NCI-H2196 (cell line): ENCODE data around the gene ATP2A2.
"Not testable (repeated sequence)": the region's sequence is repeated elsewhere in the genome, so short reads cannot be mapped to it uniquely, and the experiment has no call there.

Source experiments
- DNase-seq: peaks from one replicate; lab custom pipeline; 2025; ENCODE audit not compliant: unreplicated experiment; lab: John Stamatoyannopoulos, UW

ATP2A2 gene

DNA sequence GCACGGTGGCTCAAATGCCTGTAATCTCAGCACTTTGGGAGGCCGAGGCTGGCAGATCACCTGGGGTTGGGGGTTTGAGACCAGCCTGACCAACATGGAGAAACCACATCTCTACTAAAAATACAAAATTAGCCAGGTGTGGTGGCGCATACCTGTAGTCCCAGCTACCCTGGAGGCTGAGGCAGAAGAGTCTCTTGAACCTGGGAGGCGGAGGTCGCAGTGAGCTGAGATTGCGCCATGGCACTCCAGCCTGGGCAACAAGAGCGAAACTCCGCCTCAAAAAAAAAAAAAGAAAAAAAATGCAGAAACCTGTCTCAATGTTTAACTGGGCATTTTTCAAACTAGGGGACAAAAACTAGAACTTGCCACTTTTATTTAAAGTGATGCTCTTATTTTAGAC lies 59.2 kb downstream of the ATP2A2 start:
- DNase-seq: not testable (repeated sequence)

DNA sequence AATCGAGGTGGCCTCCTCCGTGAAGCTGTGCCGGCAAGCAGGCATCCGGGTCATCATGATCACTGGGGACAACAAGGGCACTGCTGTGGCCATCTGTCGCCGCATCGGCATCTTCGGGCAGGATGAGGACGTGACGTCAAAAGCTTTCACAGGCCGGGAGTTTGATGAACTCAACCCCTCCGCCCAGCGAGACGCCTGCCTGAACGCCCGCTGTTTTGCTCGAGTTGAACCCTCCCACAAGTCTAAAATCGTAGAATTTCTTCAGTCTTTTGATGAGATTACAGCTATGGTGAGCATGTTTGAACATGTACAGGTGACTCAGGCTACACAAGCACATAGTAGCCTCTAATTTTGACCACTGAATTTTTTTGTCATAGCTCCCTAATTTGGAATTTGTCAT lies 59.7 kb downstream of the ATP2A2 start:
- DNase-seq: no peak

DNA sequence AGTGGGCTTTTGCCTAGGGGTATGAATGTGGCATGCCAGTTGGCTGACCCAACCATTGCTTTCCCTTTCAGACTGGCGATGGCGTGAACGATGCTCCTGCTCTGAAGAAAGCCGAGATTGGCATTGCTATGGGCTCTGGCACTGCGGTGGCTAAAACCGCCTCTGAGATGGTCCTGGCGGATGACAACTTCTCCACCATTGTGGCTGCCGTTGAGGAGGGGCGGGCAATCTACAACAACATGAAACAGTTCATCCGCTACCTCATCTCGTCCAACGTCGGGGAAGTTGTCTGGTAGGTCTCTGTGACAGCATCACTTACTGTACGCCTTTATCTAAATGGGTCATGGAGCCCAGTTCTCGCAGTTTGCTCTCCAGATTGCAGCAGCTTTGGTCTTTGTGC lies 61.1 kb downstream of the ATP2A2 start:
- no peak for DNase-seq

DNA sequence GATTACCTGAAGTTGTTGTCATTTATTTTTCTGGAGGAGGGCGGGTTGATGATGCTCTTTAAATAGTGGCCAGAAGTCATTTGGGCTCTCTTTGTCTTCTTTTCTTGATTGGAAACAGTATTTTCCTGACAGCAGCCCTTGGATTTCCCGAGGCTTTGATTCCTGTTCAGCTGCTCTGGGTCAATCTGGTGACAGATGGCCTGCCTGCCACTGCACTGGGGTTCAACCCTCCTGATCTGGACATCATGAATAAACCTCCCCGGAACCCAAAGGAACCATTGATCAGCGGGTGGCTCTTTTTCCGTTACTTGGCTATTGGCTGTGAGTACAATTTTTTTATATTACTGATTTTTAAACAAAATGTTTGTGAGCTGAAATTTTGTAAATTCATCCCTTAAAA lies 62.1 kb downstream of the ATP2A2 start:
- DNase-seq: no peak

DNA sequence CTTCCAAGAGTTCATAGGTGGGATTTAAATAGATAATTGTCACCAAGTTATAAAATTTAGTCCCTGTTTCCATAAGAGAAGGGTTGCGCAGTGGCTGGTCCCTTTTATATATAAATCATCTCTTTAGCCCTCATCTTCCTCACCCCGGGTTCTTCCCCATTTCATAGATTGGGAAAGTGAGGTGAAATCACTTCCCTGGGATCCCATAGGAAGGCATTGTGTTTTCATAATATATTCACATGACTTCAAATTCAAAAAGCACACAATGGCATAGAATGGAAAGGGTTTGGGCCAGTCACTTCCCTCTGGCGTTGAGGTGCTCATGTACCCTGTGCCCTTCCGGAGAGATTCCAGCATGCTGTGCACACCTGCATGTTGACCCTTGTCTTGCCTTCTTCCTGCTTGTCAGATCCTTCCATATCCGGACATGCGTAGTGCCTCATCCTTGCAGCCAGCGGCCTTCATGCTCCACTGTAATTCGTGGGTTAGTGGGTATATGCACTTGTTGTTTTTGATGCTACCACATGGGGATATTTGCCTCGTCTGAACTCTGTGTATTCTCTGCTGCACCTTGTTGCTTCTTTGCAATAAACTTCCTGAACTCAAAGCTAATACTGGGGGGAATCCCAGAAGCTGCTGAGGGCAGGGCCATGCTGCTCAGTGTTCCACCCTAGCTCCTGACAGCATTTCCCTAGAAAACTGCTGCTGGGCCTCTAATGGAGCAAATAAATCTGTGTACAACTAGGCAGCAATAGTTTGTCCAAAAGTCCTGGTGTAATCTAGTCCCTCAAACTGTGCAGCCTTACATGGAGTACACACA lies 62.9 kb downstream of the ATP2A2 start:
- DNase-seq: no peak

DNA sequence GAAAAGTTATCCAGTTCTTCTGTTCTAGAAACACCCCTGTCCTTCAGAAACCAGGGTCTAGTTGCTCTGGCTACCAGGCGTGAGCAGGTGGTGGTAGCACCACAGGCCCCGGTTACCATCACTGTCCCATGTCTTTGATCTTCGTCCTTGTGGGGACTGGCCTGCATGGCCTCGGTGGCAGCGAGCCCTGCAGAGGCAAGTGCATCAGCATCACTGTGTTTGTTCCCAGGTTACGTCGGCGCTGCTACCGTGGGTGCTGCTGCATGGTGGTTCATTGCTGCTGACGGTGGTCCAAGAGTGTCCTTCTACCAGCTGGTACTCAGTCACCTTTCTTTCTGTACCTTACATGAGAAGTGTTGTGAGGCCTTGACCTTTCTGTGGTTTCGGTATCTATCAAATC lies 63.6 kb downstream of the ATP2A2 start:
- no peak for DNase-seq

DNA sequence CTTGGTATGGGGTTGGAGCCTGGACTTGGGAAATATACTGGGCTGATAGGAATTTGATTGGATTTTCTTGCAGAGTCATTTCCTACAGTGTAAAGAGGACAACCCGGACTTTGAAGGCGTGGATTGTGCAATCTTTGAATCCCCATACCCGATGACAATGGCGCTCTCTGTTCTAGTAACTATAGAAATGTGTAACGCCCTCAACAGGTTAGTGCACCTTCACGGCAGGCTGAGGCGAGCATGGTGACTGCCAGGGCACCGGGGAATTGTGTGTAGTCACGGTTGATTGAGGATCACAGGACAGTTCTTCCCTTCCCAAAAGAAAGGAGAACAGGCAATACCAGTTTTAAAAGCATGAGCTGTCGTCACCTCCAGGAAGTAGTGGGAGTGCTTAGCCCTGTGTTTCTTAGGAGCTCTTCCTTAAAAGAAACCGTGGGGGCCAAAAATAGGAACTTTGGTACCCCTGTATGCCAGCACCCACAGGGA lies 64.2 kb downstream of the ATP2A2 start:
- no peak for DNase-seq

DNA sequence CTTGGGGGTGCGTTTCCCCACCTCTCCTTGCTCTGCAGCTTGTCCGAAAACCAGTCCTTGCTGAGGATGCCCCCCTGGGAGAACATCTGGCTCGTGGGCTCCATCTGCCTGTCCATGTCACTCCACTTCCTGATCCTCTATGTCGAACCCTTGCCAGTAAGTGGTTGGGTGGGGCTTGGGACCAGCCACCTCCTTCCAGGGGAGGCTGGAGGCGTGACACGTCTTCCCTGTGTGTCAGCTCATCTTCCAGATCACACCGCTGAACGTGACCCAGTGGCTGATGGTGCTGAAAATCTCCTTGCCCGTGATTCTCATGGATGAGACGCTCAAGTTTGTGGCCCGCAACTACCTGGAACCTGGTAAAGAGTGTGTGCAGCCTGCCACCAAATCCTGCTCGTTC lies 64.9 kb downstream of the ATP2A2 start:
- no peak for DNase-seq

DNA sequence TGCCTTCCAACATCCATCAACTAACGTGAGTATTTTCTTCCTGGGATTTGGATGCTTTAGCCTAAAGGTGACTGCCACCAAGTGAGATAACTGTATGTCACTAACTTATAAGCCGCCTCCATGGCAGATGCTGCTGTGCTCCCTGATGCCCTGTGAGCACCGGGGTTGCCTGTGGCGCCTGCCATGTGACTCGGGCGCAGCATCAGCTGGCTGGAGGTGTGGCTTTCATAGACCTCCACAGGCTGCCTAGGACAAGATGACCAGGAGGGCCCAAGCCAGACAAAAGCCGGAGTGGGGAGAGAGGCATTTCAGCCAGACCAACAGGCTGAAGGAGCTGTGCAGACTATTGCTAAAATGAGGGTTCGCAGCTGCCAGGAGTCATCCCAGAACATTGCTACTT lies 66.7 kb downstream of the ATP2A2 start:
- DNase-seq: no peak

DNA sequence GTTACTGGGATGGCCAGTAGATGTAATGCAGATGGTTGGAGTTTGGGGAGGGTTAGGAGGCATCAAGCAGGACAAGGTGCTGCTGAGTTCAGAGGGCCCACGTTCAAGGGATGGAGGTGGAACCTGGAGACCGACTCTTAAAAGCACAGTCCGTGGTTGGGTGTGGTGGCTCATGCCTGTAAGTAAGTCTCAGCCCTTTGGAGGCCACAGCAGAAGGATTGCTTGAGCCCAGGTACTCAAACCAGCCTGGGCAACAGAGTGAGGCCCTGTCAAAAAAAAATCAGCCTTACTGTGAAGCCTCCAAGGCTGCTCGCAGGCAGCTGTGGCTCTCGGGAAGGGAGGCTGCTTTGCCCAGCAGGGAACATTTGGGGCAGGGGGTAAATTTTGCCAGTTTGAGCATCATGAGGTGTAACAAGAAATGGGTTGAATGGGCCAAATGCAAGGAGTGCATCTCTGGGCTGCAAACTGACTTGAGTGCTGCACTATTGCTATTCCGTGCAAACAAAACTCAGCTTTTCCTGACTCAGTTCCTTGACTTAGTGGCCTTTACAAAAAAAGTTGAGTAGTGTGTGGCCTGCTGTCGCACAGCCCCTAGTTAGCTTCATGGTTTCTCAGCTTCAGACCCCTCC lies 67.5 kb downstream of the ATP2A2 start:
- no peak for DNase-seq

DNA sequence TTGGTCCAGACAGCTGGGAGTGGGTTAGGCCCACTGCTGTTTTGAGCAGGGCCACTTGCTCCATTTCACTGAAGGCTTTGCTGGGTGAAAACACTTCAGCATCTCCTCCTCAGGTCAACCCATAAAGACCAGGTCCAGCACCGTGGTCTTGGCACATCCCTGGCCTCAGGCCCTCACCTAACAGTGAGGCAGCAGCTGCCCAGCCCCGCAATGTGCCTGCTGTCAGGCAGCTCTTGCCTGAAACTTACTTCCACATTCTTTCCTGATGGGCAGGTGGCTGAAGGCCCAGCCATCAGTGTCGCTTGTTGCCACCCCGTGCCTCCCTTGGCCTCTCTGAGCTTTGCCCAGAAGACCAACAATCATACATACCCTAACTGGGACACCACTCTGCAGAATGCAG lies 68.0 kb downstream of the ATP2A2 start:
- no peak for DNase-seq

DNA sequence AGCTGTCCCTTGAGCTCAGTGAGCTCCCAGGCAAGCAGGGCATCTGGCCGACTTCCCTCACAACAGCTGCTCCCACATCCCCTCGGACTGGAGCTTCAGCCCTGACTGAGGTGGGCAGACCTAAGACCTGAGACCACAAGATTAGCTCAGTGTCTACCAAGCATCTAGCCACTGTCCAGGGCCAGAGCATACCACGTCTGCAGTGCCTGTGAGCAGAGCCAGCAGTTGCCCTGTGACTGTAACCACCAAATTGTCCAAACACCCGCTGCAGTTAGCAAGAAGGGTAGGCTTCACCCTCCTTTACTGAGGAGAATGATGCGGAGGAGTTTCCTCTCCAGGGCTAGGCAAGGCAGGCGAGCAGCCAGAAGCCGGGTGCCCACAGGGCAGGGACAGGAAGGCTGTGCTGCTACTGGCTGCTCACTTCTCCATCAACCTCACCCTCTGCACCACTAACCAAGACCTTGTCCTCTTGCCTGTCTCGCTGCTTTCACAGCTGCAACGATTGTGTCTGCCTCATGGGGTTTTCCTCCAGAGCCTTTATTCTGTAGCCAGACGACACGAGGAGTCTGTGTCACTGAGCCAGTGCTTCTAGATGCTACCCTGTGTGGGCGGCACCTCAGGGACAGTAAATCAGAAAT lies 68.6 kb downstream of the ATP2A2 start:
- DNase-seq: no peak

DNA sequence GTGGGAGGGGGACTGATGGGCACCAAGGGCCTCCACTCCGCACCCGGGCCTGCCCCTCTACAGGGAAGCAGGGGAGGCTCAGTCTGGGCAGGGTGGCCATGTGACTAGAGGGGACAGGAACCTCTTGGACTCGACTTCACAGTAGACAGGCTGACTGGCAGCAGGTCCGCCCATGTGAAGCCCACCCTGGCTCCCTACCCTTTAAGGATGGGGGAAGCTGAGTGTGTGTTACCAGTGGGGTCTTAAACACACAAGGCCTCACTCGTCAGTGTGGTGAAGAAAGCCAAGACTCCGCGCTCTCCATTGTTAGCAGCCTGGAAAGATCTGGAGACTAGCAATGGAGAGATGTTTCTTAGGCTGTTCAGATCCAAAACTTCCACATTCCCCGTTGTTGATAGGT lies 70.1 kb downstream of the ATP2A2 start:
- no peak for DNase-seq

DNA sequence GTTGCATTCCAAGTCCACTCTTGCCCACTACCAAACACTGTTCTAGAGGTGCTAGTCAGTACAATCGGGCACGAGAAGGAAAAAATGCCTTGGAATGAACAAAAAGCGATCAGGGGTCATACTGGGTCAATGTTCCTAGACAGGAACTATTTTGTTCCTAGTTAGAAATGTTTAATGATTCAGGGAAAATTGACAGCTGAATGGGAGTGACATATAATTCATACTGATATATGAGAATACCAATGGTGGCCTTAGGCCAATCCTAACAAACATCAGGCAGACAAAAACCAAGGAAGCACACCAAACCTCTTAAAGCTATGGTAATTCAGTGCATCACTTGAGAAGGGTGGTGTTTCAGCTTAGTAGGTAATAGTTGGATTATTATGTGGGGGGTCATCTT lies 71.4 kb downstream of the ATP2A2 start:
- no peak for DNase-seq

DNA sequence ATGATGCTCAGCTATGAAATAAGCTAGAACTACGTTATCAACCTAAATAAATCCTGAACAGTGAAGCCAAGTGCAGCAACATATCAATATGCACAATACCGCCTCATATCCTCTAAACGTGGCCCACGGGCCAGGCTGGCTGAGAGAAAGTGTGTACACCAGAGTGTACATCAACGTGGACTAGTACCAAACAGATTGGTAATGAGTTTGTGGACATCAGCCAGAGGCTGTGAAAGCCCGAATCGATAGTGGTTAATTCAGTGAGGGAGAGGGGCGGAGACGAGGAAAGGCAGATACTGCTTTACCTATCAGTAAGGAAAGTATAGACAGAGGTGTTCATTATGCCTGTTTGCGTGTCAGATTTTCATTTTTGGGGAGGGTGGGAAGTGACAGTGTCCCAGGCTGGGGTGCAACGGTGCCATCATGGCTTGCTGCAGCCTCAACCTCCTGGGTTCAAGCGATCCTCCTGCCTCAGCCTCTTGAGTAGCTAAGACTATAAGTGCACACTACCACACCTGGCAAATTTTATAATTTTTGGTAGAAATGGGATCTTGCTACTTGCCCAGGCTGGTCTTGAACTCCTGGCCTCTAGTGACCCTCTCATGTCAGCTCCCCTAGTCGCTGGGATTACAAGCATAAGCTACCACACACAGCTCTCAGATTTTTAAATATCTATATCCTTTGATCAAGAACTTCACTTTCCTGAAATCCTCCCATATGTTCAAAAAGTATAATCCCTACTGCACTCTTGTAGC lies 72.3 kb downstream of the ATP2A2 start:
- no peak for DNase-seq

DNA sequence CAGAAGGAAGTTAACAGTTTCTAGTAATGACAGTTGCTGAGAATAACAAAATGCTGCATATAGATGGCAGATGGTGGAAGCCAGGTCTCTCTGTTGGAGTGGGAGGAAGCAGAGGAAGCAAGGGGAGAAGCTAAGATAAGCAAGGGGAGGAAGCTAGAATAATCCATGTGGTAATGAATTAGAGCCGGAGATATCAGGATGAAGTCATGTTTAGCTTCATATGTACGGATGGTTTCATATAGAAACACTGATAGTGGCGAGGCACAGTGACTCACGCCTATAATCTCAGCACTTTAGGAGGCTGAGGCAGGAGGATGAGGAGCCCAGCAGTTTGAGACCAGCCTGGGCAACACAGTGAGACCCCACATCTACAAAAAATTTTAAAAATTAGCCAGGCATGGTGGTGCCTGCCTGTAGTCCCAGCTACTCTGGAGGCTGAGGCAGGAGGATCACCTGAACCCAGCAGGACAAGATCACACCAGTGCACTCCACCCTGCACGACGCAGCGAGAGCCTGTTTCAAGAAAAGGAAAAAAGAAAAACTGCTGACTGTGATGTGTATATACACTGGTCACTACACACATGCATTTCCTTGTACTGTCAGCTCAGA lies 73.2 kb downstream of the ATP2A2 start:
- no peak for DNase-seq

DNA sequence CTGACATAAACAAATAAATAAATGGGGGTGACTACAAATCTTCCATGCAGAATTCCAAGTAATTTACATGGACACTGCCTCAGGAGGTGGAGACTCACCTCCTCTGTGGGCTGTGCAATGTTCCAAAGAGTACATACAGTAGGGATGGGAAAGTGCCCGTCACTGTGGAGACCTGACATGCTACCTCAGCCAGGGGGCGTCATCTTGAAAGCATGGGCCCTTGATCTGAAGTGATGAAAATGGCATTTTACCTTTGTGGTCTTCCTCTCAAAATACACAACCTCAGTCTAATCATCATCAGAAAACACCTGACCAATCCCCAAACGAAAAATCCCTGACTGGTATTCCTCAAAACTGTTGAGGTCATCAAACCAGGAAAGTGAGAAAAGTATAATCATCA lies 74.0 kb downstream of the ATP2A2 start:
- DNase-seq: no peak

DNA sequence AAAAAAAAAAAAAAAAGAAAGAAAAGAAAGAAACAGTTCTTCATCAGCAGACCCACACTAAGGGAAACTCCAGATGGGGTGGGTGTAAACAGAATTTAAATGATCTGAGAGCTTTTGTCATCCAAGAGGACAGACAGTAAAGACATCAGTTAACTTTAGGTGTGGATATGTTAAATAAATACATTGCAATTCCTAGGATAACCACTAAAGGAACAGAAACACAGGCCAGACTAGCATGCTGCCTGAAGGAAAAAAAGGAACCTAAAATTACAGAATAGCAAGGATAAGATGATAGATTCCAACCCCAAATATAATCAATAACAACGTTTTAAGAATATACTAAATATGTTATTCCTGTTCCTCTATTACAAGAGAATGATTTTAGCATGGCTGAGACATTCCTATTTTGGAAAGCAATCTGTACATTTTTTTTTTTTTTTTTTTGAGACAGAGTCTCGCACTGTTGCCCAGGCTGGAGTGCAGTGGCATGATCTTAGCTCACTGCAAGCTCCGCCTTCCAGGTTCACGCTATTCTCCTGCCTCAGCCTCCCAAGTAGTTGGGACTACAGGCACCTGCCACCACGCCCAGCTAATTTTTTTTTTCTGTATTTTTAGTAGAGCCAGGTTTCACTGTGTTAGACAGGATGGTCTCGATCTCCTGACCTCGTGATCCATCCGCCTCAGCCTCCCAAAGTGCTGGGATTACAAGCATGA lies 77.5 kb downstream of the ATP2A2 start:
- not testable (repeated sequence) for DNase-seq

DNA sequence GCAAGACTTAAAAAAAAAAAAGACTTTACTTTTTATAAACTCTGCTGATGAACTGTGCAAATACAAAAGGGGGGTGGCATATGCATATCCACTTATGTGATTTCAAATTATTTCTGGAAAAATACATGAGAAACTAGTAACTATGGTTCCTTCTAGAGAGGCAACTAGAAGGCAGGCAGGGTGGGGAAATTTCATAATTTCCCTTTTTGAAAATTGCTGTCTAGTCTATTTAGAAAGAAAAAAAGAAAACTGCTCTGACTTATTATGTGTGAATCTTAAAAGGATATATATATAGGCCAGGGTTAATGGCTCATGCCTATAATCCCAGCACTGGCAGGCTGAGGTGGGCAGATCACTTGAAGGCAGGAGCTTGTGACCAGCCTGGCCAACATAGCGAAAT lies 80.2 kb downstream of the ATP2A2 start:
- DNase-seq: no peak
